ENCODE data around the gene THOC2. TPM values are rescaled to one million over a fixed set of nuclear protein-coding genes. Genes with fewer than 3 reads are reported as not detected.
"Not testable (repeated sequence)": the region's sequence is repeated elsewhere in the genome, so short reads cannot be mapped to it uniquely, and the experiment has no call there.

THOC2 gene
- total and polyA plus RNA-seq, 9 of the 15 experiments (the other 6 are each of a cell fraction or from before 2014, with no cell fraction given), result 131 to 234 (median 192) TPM

GRCh38 chrX:123713434-123713833 lies 19.4 kb downstream of the THOC2 start:
- ChIA-PET CTCF (ENCODE audit: low intra/inter-chr PET ratio) (no interaction called here), POLR2A (interaction anchor here (1.0 kb wide), 1 partner anchor 18 kb away, joined by 3 read pairs; no protein-coding TSS in a partner anchor)
- peaks cover 3 to 9% of the 10 kb centered on the region in 2 experiments; a peak in 4 of 5 replicates for H3K4me1 ChIP-seq (replicated peaks in 1 of 2; ENCODE audit: control insufficient read depth in 2 of 2, insufficient read depth in 2 of 2, low read length in 2 of 2)
- FAIRE-seq (no peak), DNase-seq (ENCODE audit: extremely low read depth in 1 of 4, low spot score in 3 of 4) (no peak), ATAC-seq (peak; percentile 10; the same call in 1 of the 3 replicates)
- no peak overlapping the region for H2AFZ ChIP-seq (ENCODE audit: low read depth, low read length)
- WGBS (ENCODE audit: insufficient coverage, low coverage, missing lambda C conversion rate), result 53% methylated on average over 3 of the region's 4 CpGs
- H3K27me3 ChIP-seq (ENCODE audit: control insufficient read depth in 2 of 2, insufficient read depth in 2 of 2, low read length in 2 of 2), result no peaks in the 10 kb centered on the region
- no peak overlapping the region for H3K4me2 ChIP-seq (ENCODE audit: insufficient read depth, low read length)
- peaks cover 4% of the 10 kb centered on the region for H4K20me1 ChIP-seq (replicated peaks; ENCODE audit: control insufficient read depth, insufficient read depth, low read length)
- intact Hi-C loops (cut with micrococcal nuclease) (no loop called here), in situ Hi-C loops (cut with MboI) (no loop called here)
- no TSS peak for BruUV-seq (replicated peaks)
- no peaks in the 10 kb centered on the region for H3K9me1 ChIP-seq (ENCODE audit: control insufficient read depth, insufficient read depth, low read length)
- no peak overlapping the region for H3K4me3 ChIP-seq
- TF ChIP-seq MTA3 (IDR thresholded peaks at IDR 0.05; ENCODE audit: borderline replicate concordance) (no peak), GABPA (tag; conservative IDR thresholded peaks at IDR 0.05; ENCODE audit: low read depth) (no peak), ZNF696 (CRISPR knock-in tag; conservative IDR thresholded peaks at IDR 0.05) (no peak), SAFB2 (IDR thresholded peaks at IDR 0.05; ENCODE audit: borderline replicate concordance, low read depth, low read length, severe bottlenecking) (no peak)
- no peak overlapping the region for H3K9ac ChIP-seq (ENCODE audit: insufficient read depth in 1 of 2, low read depth in 2 of 2, low read length in 2 of 2)
- H3K9me3 ChIP-seq (replicated peaks; ENCODE audit: control insufficient read depth, insufficient read depth, low read depth, low read length), result no peaks in the 10 kb centered on the region
- H3K79me2 ChIP-seq (ENCODE audit: control insufficient read depth, insufficient read depth, low read length), result peaks cover 96% of the 10 kb centered on the region
- no peak overlapping the region; the same call in 2 of the 3 replicates for H3K27ac ChIP-seq (ENCODE audit: extremely low read depth, low read depth, low read length)
- peaks cover 20% of the 10 kb centered on the region; the same call in 1 of the 3 replicates for H3K36me3 ChIP-seq (ENCODE audit: control insufficient read depth, insufficient read depth, low read length)

GRCh38 chrX:123711201-123711600 lies 21.7 kb downstream of the THOC2 start:
- BruUV-seq (replicated peaks); H3K4me1 ChIP-seq (replicated peaks in 1 of 2; ENCODE audit: control insufficient read depth in 2 of 2, insufficient read depth in 2 of 2, low read length in 2 of 2); FAIRE-seq; CTCF ChIA-PET (ENCODE audit: low intra/inter-chr PET ratio); H3K4me3 ChIP-seq; H4K20me1 ChIP-seq (replicated peaks; ENCODE audit: control insufficient read depth, insufficient read depth, low read length); H3K9me1 ChIP-seq (ENCODE audit: control insufficient read depth, insufficient read depth, low read length); in situ Hi-C loops (cut with MboI); H3K4me2 ChIP-seq (ENCODE audit: insufficient read depth, low read length); H3K27me3 ChIP-seq (ENCODE audit: control insufficient read depth in 2 of 2, insufficient read depth in 2 of 2, low read length in 2 of 2); ATAC-seq; H3K9ac ChIP-seq (ENCODE audit: insufficient read depth in 1 of 2, low read depth in 2 of 2, low read length in 2 of 2); H3K27ac ChIP-seq (ENCODE audit: extremely low read depth, low read depth, low read length); intact Hi-C loops (cut with micrococcal nuclease); H3K9me3 ChIP-seq (replicated peaks; ENCODE audit: control insufficient read depth, insufficient read depth, low read depth, low read length); DNase-seq (ENCODE audit: extremely low read depth in 1 of 4, low spot score in 3 of 4); H2AFZ ChIP-seq (ENCODE audit: low read depth, low read length): not testable (repeated sequence)
- 98% methylated on average over 4 of the region's 5 CpGs for WGBS (ENCODE audit: insufficient coverage, low coverage, missing lambda C conversion rate)
- POLR2A ChIA-PET, result interaction anchor here (2.4 kb wide), 1 partner anchor 11 kb away, joined by 9 read pairs; no protein-coding TSS in a partner anchor
- H3K79me2 ChIP-seq (ENCODE audit: control insufficient read depth, insufficient read depth, low read length), result peaks cover 95% of the 10 kb centered on the region
- H3K36me3 ChIP-seq (ENCODE audit: control insufficient read depth, insufficient read depth, low read length), result peaks cover 36% of the 10 kb centered on the region; the same call in 1 of the 3 replicates
